Measurements from ENCODE around the gene ABHD3. TPM values are rescaled to one million over a fixed set of nuclear protein-coding genes. Genes with fewer than 3 reads are reported as not detected.
"Not testable (repeated sequence)": the region's sequence is repeated elsewhere in the genome, so short reads cannot be mapped to it uniquely, and the experiment has no call there.

The ABHD3 gene
- total RNA-seq, 2 experiments from 2014 or later, result 18.7 to 22.1 TPM

GRCh38 chr18:21636769-21637168 is 67.8 kb downstream of the ABHD3 start:
- Mint-ChIP-seq H3K9me3 (no peaks in the 10 kb centered on the region), H3K4me1 (ENCODE audit: low read depth) (peaks cover 8% of the 10 kb centered on the region), H3K4me3 (no peak overlapping the region), H3K27me3 (no peaks in the 10 kb centered on the region), H3K36me3 (peaks cover 2% of the 10 kb centered on the region), H3K27ac (no peak overlapping the region)
- no peak for DNase-seq
- ChIA-PET POLR2A (no interaction called here), CTCF (no interaction called here)
- intact Hi-C loops (cut with micrococcal nuclease), result no loop called here

- no peaks in the 10 kb centered on the region for H3K9me3 Mint-ChIP-seq
- no peak overlapping the region for H3K4me3 Mint-ChIP-seq
- ChIA-PET CTCF (no interaction called here), POLR2A (no interaction called here)
- no peak for DNase-seq
- H3K27me3 Mint-ChIP-seq, result no peaks in the 10 kb centered on the region
- H3K4me1 Mint-ChIP-seq (ENCODE audit: low read depth), result peaks cover 8% of the 10 kb centered on the region
- H3K36me3 Mint-ChIP-seq, result peaks cover 13% of the 10 kb centered on the region
- intact Hi-C loops (cut with micrococcal nuclease), result no loop called here
- H3K27ac Mint-ChIP-seq, result no peak overlapping the region
Observed at GRCh38 chr18:21634588-21635199, 69.9 kb downstream of the ABHD3 start.

- intact Hi-C loops (cut with micrococcal nuclease), result no loop called here
- POLR2A ChIA-PET, result interaction anchor here (0.7 kb wide), 1 partner anchor 190 kb away, joined by 3 read pairs; no protein-coding TSS in a partner anchor
- Mint-ChIP-seq H3K4me1 (ENCODE audit: low read depth) (peaks cover 16% of the 10 kb centered on the region), H3K36me3 (peaks cover 23% of the 10 kb centered on the region), H3K4me3 (no peak overlapping the region), H3K27me3 (no peaks in the 10 kb centered on the region), H3K9me3 (no peaks in the 10 kb centered on the region), H3K27ac (no peak overlapping the region)
- CTCF ChIA-PET, result interaction anchor here (0.7 to 1.0 kb wide), 2 partner anchors 29 to 32 kb away, joined by 4 to 6 read pairs; partner anchors contain the start of gene ESCO1
- no peak for DNase-seq
Observed at GRCh38 chr18:21632393-21632792, 72.2 kb downstream of the ABHD3 start.

GRCh38 chr18:21629089-21629832 is 75.3 kb downstream of the ABHD3 start:
- ChIA-PET CTCF (interaction anchor here (0.9 to 1.2 kb wide), 4 partner anchors 11 to 205 kb away, joined by 3 read pairs; partner anchors contain the start of genes ESCO1 and SNRPD1), POLR2A (interaction anchor here (1.2 kb wide), 1 partner anchor 11 kb away, joined by 3 read pairs; no protein-coding TSS in a partner anchor)
- H3K9me3 Mint-ChIP-seq, result no peaks in the 10 kb centered on the region
- H3K36me3 Mint-ChIP-seq, result peaks cover 33% of the 10 kb centered on the region
- peaks cover 17% of the 10 kb centered on the region for H3K4me1 Mint-ChIP-seq (ENCODE audit: low read depth)
- DNase-seq, result no peak
- no peak overlapping the region for H3K4me3 Mint-ChIP-seq
- H3K27ac Mint-ChIP-seq, result peak overlapping the region; percentile 48
- intact Hi-C loops (cut with micrococcal nuclease), result no loop called here
- H3K27me3 Mint-ChIP-seq, result no peaks in the 10 kb centered on the region

GRCh38 chr18:21621640-21622039 is 82.9 kb downstream of the ABHD3 start:
- H3K9me3 Mint-ChIP-seq; H3K4me3 Mint-ChIP-seq; intact Hi-C loops (cut with micrococcal nuclease); CTCF ChIA-PET; H3K27ac Mint-ChIP-seq; DNase-seq; H3K27me3 Mint-ChIP-seq: not testable (repeated sequence)
- Mint-ChIP-seq H3K4me1 (ENCODE audit: low read depth) (peaks cover 17% of the 10 kb centered on the region), H3K36me3 (peaks cover 37% of the 10 kb centered on the region)
- POLR2A ChIA-PET, result interaction anchor here (0.6 to 1.0 kb wide), 2 partner anchors 22 to 235 kb away, joined by 3 read pairs; partner anchors contain the start of gene ESCO1

- intact Hi-C loops (cut with micrococcal nuclease), result loop anchor here (1.0 to 5.0 kb wide), 4 partner anchors 12 to 1840 kb away; partner anchors contain the start of genes ABHD3, ESCO1, MIB1 and RIOK3
- Mint-ChIP-seq H3K9me3 (no peaks in the 10 kb centered on the region), H3K27me3 (no peaks in the 10 kb centered on the region), H3K4me1 (ENCODE audit: low read depth) (peaks cover 31% of the 10 kb centered on the region), H3K36me3 (peaks cover 30% of the 10 kb centered on the region), H3K4me3 (peak within 1 kb of the TSS; percentile 86), H3K27ac (peak within 1 kb of the TSS; percentile 94)
- ChIA-PET POLR2A (interaction anchor here (0.7 to 4.4 kb wide), 5 partner anchors 12 to 135 kb away, joined by 3 to 49 read pairs (median 6); partner anchors contain the start of genes ABHD3, ESCO1 and MIB1), CTCF (interaction anchor here (0.7 to 6.4 kb wide), 13 partner anchors 11 to 212 kb away, joined by 3 to 139 read pairs (median 3); partner anchors contain the start of genes ABHD3 and ESCO1)
- DNase-seq, result peak; percentile 94
Observed at GRCh38 chr18:21612125-21613039, 92.2 kb downstream of the ABHD3 start, which contains the start of gene SNRPD1. Gene SNRPD1, plus strand, starts transcription at chr18:21612314. Its CDS starts 116 bp downstream, at chr18:21612430.

GRCh38 chr18:21611401-21612124 is 93.0 kb downstream of the ABHD3 start:
- peak overlapping the region; percentile 86 for H3K4me3 Mint-ChIP-seq
- POLR2A ChIA-PET, result interaction anchor here (1.7 to 4.4 kb wide), 3 partner anchors 11 to 93 kb away, joined by 3 to 49 read pairs (median 7); partner anchors contain the start of genes ABHD3 and ESCO1

GRCh38 chr18:21605213-21605612 is 99.4 kb downstream of the ABHD3 start:
- ChIA-PET POLR2A (no interaction called here), CTCF (interaction anchor here (0.6 kb wide), 1 partner anchor 8 kb away, joined by 3 read pairs; no protein-coding TSS in a partner anchor)
- no peak for DNase-seq
- Mint-ChIP-seq H3K4me1 (ENCODE audit: low read depth) (peaks cover 7% of the 10 kb centered on the region), H3K27ac (no peak overlapping the region), H3K36me3 (no peaks in the 10 kb centered on the region), H3K4me3 (no peak overlapping the region), H3K27me3 (no peaks in the 10 kb centered on the region), H3K9me3 (no peaks in the 10 kb centered on the region)
- intact Hi-C loops (cut with micrococcal nuclease), result no loop called here

More at GRCh38 chr18:21611401-21612124, 93.0 kb downstream of the ABHD3 start:
- H3K27me3 Mint-ChIP-seq, H3K9me3 Mint-ChIP-seq, DNase-seq: not testable (repeated sequence)
- peak overlapping the region; percentile 94 for H3K27ac Mint-ChIP-seq
- intact Hi-C loops (cut with micrococcal nuclease), result loop anchor here (1.0 to 5.0 kb wide), 4 partner anchors 11 to 1841 kb away; partner anchors contain the start of genes ABHD3, ESCO1, MIB1 and RIOK3
- H3K36me3 Mint-ChIP-seq, result peaks cover 24% of the 10 kb centered on the region
- H3K4me1 Mint-ChIP-seq (ENCODE audit: low read depth), result peaks cover 25% of the 10 kb centered on the region
- CTCF ChIA-PET, result interaction anchor here (0.9 to 6.4 kb wide), 8 partner anchors 10 to 131 kb away, joined by 3 to 139 read pairs (median 5); partner anchors contain the start of gene ESCO1

GRCh38 chr18:21604671-21605070 is 99.9 kb downstream of the ABHD3 start:
- no peak for DNase-seq
- intact Hi-C loops (cut with micrococcal nuclease), result loop anchor here (5.0 kb wide), 1 partner anchor 117 kb away; no protein-coding TSS in a partner anchor
- CTCF ChIA-PET, result no interaction called here
- POLR2A ChIA-PET, result no interaction called here
- H3K4me1 Mint-ChIP-seq (ENCODE audit: low read depth), result peaks cover 7% of the 10 kb centered on the region
- H3K4me3 Mint-ChIP-seq, result no peak overlapping the region
- H3K27me3 Mint-ChIP-seq, result no peaks in the 10 kb centered on the region
- no peak overlapping the region for H3K27ac Mint-ChIP-seq
- peaks cover 1% of the 10 kb centered on the region for H3K36me3 Mint-ChIP-seq
- no peaks in the 10 kb centered on the region for H3K9me3 Mint-ChIP-seq

GRCh38 chr18:21602299-21602587 is 102.3 kb downstream of the ABHD3 start:
- Mint-ChIP-seq H3K9me3 (no peaks in the 10 kb centered on the region), H3K27ac (peak overlapping the region; percentile 57), H3K4me3 (no peak overlapping the region), H3K4me1 (ENCODE audit: low read depth) (peaks cover 18% of the 10 kb centered on the region), H3K36me3 (peaks cover 2% of the 10 kb centered on the region), H3K27me3 (no peaks in the 10 kb centered on the region)
- CTCF ChIA-PET, result interaction anchor here (4.5 kb wide), 1 partner anchor 9 kb away, joined by 139 read pairs; the partner anchor contains the start of gene SNRPD1
- intact Hi-C loops (cut with micrococcal nuclease), result loop anchor here (5.0 kb wide), 1 partner anchor 115 kb away; no protein-coding TSS in a partner anchor
- DNase-seq, result no peak
- POLR2A ChIA-PET, result interaction anchor here (1.1 kb wide), 1 partner anchor 8 kb away, joined by 4 read pairs; no protein-coding TSS in a partner anchor
